ENCODE data around the gene PER2. TPM values are rescaled to one million over a fixed set of nuclear protein-coding genes. Genes with fewer than 3 reads are reported as not detected.

Gene PER2
- total and polyA plus RNA-seq, 2 of the 13 experiments (the other 11 are each of a cell fraction or from before 2014, with no cell fraction given) = 5.1 to 9.4 TPM

GRCh38 chr2:238203094-238203972 is 85.1 kb downstream of the PER2 start, which contains the start of gene ILKAP (continued):
- TF ChIP-seq ZNF687 (CRISPR knock-in tag; IDR thresholded peaks at IDR 0.05) = peak; percentile 80
- no peak for TF ChIP-seq PHF21A (CRISPR knock-in tag; IDR thresholded peaks at IDR 0.05)
- TF ChIP-seq RAD51 (IDR thresholded peaks at IDR 0.05; ENCODE audit: borderline replicate concordance) = no peak
- TF ChIP-seq RERE (CRISPR knock-in tag; IDR thresholded peaks at IDR 0.05; ENCODE audit: low read depth) = no peak
- TF ChIP-seq SOX5 (CRISPR knock-in tag; IDR thresholded peaks at IDR 0.05; ENCODE audit: borderline replicate concordance) = no peak
- TF ChIP-seq ATF7 (IDR thresholded peaks at IDR 0.05) = no peak
- no peak for TF ChIP-seq ATF7 (CRISPR knock-in tag; IDR thresholded peaks at IDR 0.05)
- peak; percentile 44; the same call in 1 of the 2 replicates for TF ChIP-seq NFYC (CRISPR knock-in tag; IDR thresholded peaks at IDR 0.05)
- no peak for TF ChIP-seq ZNF138 (CRISPR knock-in tag; IDR thresholded peaks at IDR 0.05; ENCODE audit: low read depth)
- no peak for TF ChIP-seq HIVEP1 (CRISPR knock-in tag; IDR thresholded peaks at IDR 0.05)
- TF ChIP-seq FOXC1 (CRISPR knock-in tag; IDR thresholded peaks at IDR 0.05; ENCODE audit: borderline replicate concordance) = no peak
- peak; percentile 74; the same call in 1 of the 2 replicates for TF ChIP-seq TGIF2 (CRISPR knock-in tag; IDR thresholded peaks at IDR 0.05)
- no peak for TF ChIP-seq ONECUT2 (CRISPR knock-in tag; IDR thresholded peaks at IDR 0.05)
- no peak for TF ChIP-seq THAP8 (CRISPR knock-in tag; IDR thresholded peaks at IDR 0.05; ENCODE audit: borderline replicate concordance)
- no peak for TF ChIP-seq SP2 (CRISPR knock-in tag; IDR thresholded peaks at IDR 0.05)
- no peak; the same call in 1 of the 2 replicates for TF ChIP-seq ZFP90 (CRISPR knock-in tag; IDR thresholded peaks at IDR 0.05; ENCODE audit: borderline replicate concordance)
- no peak for TF ChIP-seq ZFP37 (CRISPR knock-in tag; IDR thresholded peaks at IDR 0.05; ENCODE audit: borderline replicate concordance)
- no peak for TF ChIP-seq SRSF9 (IDR thresholded peaks at IDR 0.05; ENCODE audit: borderline replicate concordance, insufficient read depth, low read depth, low read length, poor library complexity, severe bottlenecking)
- no peak for TF ChIP-seq ZNF335 (CRISPR knock-in tag; IDR thresholded peaks at IDR 0.05)
- TF ChIP-seq NFE2L1 (CRISPR knock-in tag; IDR thresholded peaks at IDR 0.05; ENCODE audit: borderline replicate concordance) = no peak
